Measurements from ENCODE around the gene NEURL2.

DNA sequence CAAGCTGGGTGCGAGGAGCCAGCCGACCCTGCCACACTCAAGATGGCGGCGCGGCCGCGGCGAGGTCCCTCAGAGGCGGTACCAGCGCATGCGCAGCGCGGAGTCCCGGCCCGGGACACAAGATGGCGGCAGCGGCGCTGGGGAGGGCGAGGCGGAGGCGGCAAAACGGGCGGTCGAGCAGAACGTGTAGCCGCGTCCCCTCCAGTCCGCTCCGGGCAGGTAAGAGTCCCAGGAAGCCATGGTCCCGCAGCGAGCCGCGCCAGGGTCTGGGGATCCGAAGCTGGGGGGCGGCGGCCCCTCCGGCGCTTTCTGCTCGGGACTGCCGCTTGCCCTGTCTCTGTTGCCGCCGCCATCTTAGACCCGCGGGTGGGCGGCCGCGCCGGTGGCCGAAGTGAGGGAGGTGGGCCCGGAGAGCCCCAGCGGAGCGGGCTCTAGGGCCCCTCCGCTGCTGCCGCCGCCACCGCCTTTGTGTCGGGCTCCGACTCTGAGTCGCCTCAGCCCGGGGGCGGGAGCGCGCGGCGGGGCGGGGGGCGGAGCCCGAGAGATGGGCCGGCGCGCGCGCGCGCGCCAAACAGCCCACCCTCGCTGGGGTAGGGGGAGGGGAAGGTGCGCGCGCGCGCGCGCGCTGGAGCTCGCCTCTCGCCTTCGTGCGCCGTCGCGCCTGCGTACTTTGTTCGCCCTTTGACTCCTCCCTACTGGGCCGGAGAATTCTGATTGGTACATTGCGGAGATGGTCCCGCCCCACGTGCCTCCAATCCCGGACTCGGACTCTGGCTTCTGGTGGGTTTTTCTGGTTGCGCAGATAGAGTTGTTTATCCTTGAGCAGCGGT is 43.8 kb upstream of the NEURL2 start, which contains the start of gene PCIF1:
- TF ChIP-seq KDM1A (IDR thresholded peaks at IDR 0.05; ENCODE audit: borderline replicate concordance), result no peak
- TF ChIP-seq ZZZ3 (IDR thresholded peaks at IDR 0.05; ENCODE audit: control insufficient read depth, insufficient read length, low read depth), result no peak
- peak; percentile 87 for TF ChIP-seq NRF1 (conservative IDR thresholded peaks at IDR 0.05; ENCODE audit: low read depth, low read length)
